Hippocampal formation (tissue), 2 donors: ENCODE data around the gene ZIC1.

Experiments
- DNase-seq, 2 donors: peaks; one replicate each; lab custom pipeline; 2025; lab: John Stamatoyannopoulos, UW

Gene ZIC1

GRCh38 chr3:147380387-147380951 lies 28.7 kb upstream of the ZIC1 start:
- DNase-seq, result no peak

- DNase-seq, result no peak
Measured at GRCh38 chr3:147380977-147381376, 28.2 kb upstream of the ZIC1 start.

GRCh38 chr3:147381596-147381995 lies 27.6 kb upstream of the ZIC1 start:
- DNase-seq, result no peak

GRCh38 chr3:147383617-147384016 lies 25.5 kb upstream of the ZIC1 start:
- DNase-seq, result no peak

- no peak for DNase-seq
Measured at GRCh38 chr3:147384210-147385058, 24.7 kb upstream of the ZIC1 start.

GRCh38 chr3:147385059-147386012 lies 23.8 kb upstream of the ZIC1 start:
- DNase-seq, result no peak

GRCh38 chr3:147387291-147387884 lies 21.8 kb upstream of the ZIC1 start:
- no peak for DNase-seq

GRCh38 chr3:147387885-147388699 lies 21.1 kb upstream of the ZIC1 start:
- DNase-seq, result no peak

GRCh38 chr3:147388700-147389580 lies 20.2 kb upstream of the ZIC1 start:
- DNase-seq, result no peak

GRCh38 chr3:147389717-147390116 lies 19.4 kb upstream of the ZIC1 start:
- DNase-seq, result no peak

GRCh38 chr3:147390589-147391569 lies 18.3 kb upstream of the ZIC1 start:
- DNase-seq, result no peak

GRCh38 chr3:147391781-147392624 lies 17.2 kb upstream of the ZIC1 start:
- peak; percentile 67 to 83 for DNase-seq

GRCh38 chr3:147392625-147392946 lies 16.6 kb upstream of the ZIC1 start:
- DNase-seq, result no peak

GRCh38 chr3:147393261-147393942 lies 15.8 kb upstream of the ZIC1 start:
- peak; percentile 57 to 64 for DNase-seq

- DNase-seq, result no peak
Measured at GRCh38 chr3:147393943-147394883, 15.0 kb upstream of the ZIC1 start.

GRCh38 chr3:147394884-147395225 lies 14.3 kb upstream of the ZIC1 start:
- DNase-seq, result no peak
